NCI-H345 treated with DMSO at 0.1 percent for 48 hours (cell line): Measurements from ENCODE around the gene ACADVL.
"Not testable (repeated sequence)": the region's sequence is repeated elsewhere in the genome, so short reads cannot be mapped to it uniquely, and the experiment has no call there.

Source experiments
- DNase-seq: peaks from one replicate; lab custom pipeline; 2025; ENCODE audit not compliant: unreplicated experiment; lab: John Stamatoyannopoulos, UW

ACADVL gene

GRCh38 chr17:7234083-7234951 is 14.6 kb downstream of the ACADVL start, which contains the start of gene DVL2:
Gene DVL2, minus strand, starts transcription at chr17:7234517. Its CDS starts 255 bp downstream, at chr17:7234262.
- peak; percentile 30 for DNase-seq

GRCh38 chr17:7235693-7236665 is 16.2 kb downstream of the ACADVL start:
- no peak for DNase-seq

- no peak for DNase-seq
Measured at GRCh38 chr17:7236808-7237207, 17.1 kb downstream of the ACADVL start.

- DNase-seq = no peak
Measured at GRCh38 chr17:7237266-7237760, 17.6 kb downstream of the ACADVL start.

GRCh38 chr17:7237761-7238419 is 18.2 kb downstream of the ACADVL start:
- DNase-seq = no peak

GRCh38 chr17:7238420-7239090 is 18.8 kb downstream of the ACADVL start:
- no peak for DNase-seq

- peak; percentile 91 for DNase-seq
Measured at GRCh38 chr17:7239091-7240027, 19.6 kb downstream of the ACADVL start, which contains the start of gene PHF23. Gene PHF23, minus strand, starts transcription at chr17:7239457. Its CDS starts 178 bp downstream, at chr17:7239279.

- DNase-seq = no peak
Measured at GRCh38 chr17:7240375-7240774, 20.6 kb downstream of the ACADVL start.

GRCh38 chr17:7241090-7241733 is 21.5 kb downstream of the ACADVL start:
- DNase-seq = no peak

GRCh38 chr17:7241783-7242716 is 22.3 kb downstream of the ACADVL start, which contains the start of gene GABARAP:
Gene GABARAP, minus strand, starts transcription at chr17:7242449. Its CDS starts 119 bp downstream, at chr17:7242330.
- DNase-seq = peak; percentile 69

- peak; percentile 70 for DNase-seq
Measured at GRCh38 chr17:7242717-7243452, 23.1 kb downstream of the ACADVL start.

GRCh38 chr17:7243453-7243729 is 23.7 kb downstream of the ACADVL start:
- DNase-seq = no peak

- not testable (repeated sequence) for DNase-seq
Measured at GRCh38 chr17:7243838-7244237, 24.1 kb downstream of the ACADVL start.

GRCh38 chr17:7246779-7247178 is 27.0 kb downstream of the ACADVL start:
- DNase-seq = no peak

GRCh38 chr17:7248796-7249195 is 29.1 kb downstream of the ACADVL start:
- no peak for DNase-seq

GRCh38 chr17:7249214-7249613 is 29.5 kb downstream of the ACADVL start:
- DNase-seq = no peak

GRCh38 chr17:7249830-7250229 is 30.1 kb downstream of the ACADVL start:
- DNase-seq = no peak
